H9 (cell line): ENCODE data around the gene MADCAM1. TPM values are rescaled to one million over a fixed set of nuclear protein-coding genes. Genes with fewer than 3 reads are reported as not detected.

ENCODE experiments used
- DNase-seq: peaks from one replicate; pipeline ENCODE4 v3.0.0-alpha.2; 2017
- H2AFZ ChIP-seq: one replicate; pipeline ENCODE4 v1.6.1; 2013; ENCODE audit warnings: mild to moderate bottlenecking, low read length, control low read depth, moderate library complexity
- H2AK5ac ChIP-seq: 2 replicates; pipeline ENCODE4 v1.6.1; 2013; ENCODE audit warnings: low read length, control low read depth, mixed read lengths; ENCODE audit not compliant: insufficient read length
- H2BK120ac ChIP-seq: one replicate; pipeline ENCODE4 v1.6.1; 2013; ENCODE audit warnings: low read depth, mild to moderate bottlenecking, low read length, control low read depth, inconsistent platforms; ENCODE audit not compliant: poor library complexity, severe bottlenecking
- H2BK12ac ChIP-seq: 2 replicates; pipeline ENCODE4 v1.6.1; 2013; ENCODE audit warnings: low read length, control low read depth, mixed read lengths, low read depth; ENCODE audit not compliant: insufficient read length
- H2BK15ac ChIP-seq: 2 replicates; pipeline ENCODE4 v1.6.1; 2013; ENCODE audit warnings: low read depth, low read length, control low read depth
- H2BK20ac ChIP-seq: one replicate; pipeline ENCODE4 v1.6.1; 2013; ENCODE audit warnings: low read depth, mild to moderate bottlenecking, low read length, control low read depth, inconsistent platforms; ENCODE audit not compliant: poor library complexity, severe bottlenecking
- H2BK5ac ChIP-seq: 2 replicates; pipeline ENCODE4 v1.6.1; 2013; ENCODE audit warnings: low read length, control low read depth, mixed read lengths; ENCODE audit not compliant: insufficient read length
- H3K14ac ChIP-seq: 2 replicates; pipeline ENCODE4 v1.6.1; 2013; ENCODE audit warnings: low read length, control low read depth; ENCODE audit not compliant: insufficient read depth
- H3K18ac ChIP-seq: 2 replicates; pipeline ENCODE4 v1.6.1; 2013; ENCODE audit warnings: low read depth, mild to moderate bottlenecking, mixed read lengths, low read length, control low read depth; ENCODE audit not compliant: insufficient read length
- H3K23ac ChIP-seq: 2 replicates; pipeline ENCODE4 v1.6.1; 2013; ENCODE audit warnings: low read length, control low read depth, mixed read lengths, low read depth; ENCODE audit not compliant: insufficient read length
- H3K23me2 ChIP-seq: 2 replicates; pipeline ENCODE4 v1.6.1; 2013; ENCODE audit warnings: low read depth, mild to moderate bottlenecking, mixed read lengths, low read length, control low read depth; ENCODE audit not compliant: insufficient read length, poor library complexity, severe bottlenecking
- H3K27ac ChIP-seq: 2 replicates; pipeline ENCODE4 v1.5.1; 2013; ENCODE audit warnings: low read length, control low read depth, mixed read lengths, low read depth; ENCODE audit not compliant: insufficient read length
- H3K27me3 ChIP-seq: 2 replicates; pipeline ENCODE4 v1.6.1; 2013; ENCODE audit warnings: low read length, control low read depth, inconsistent platforms; ENCODE audit not compliant: insufficient read depth
- H3K4ac ChIP-seq: 2 replicates; pipeline ENCODE4 v1.6.1; 2013; ENCODE audit warnings: low read depth, mild to moderate bottlenecking, control low read depth, inconsistent platforms, low read length, moderate library complexity
- H3K4me1 ChIP-seq: 2 replicates; pipeline ENCODE4 v1.6.1; 2013; ENCODE audit warnings: low read length, control low read depth, inconsistent platforms; ENCODE audit not compliant: insufficient read depth
- H3K4me2 ChIP-seq: 2 replicates; pipeline ENCODE4 v1.6.1; 2013; ENCODE audit warnings: low read length, control low read depth, mixed read lengths; ENCODE audit not compliant: insufficient read length, insufficient read depth
- H3K56ac ChIP-seq: 2 replicates; pipeline ENCODE4 v1.6.1; 2013; ENCODE audit warnings: low read depth, mild to moderate bottlenecking, mixed read lengths, low read length, control low read depth; ENCODE audit not compliant: insufficient read length
- H3K79me1 ChIP-seq: 2 replicates; pipeline ENCODE4 v1.6.1; 2013; ENCODE audit warnings: low read depth, mild to moderate bottlenecking, moderate library complexity, low read length, control low read depth, inconsistent platforms; ENCODE audit not compliant: insufficient read depth, poor library complexity, severe bottlenecking
- H3K79me2 ChIP-seq: 2 replicates; pipeline ENCODE4 v1.6.1; 2013; ENCODE audit warnings: low read length, control low read depth, inconsistent platforms; ENCODE audit not compliant: insufficient read depth
- H3K9ac ChIP-seq: 2 replicates; pipeline ENCODE4 v1.6.1; 2013; ENCODE audit warnings: low read length, control low read depth, mixed read lengths; ENCODE audit not compliant: insufficient read length; ENCODE audit errors: extremely low read depth
- H3K9me3 ChIP-seq: one replicate; pipeline ENCODE4 v1.6.1; 2013; ENCODE audit warnings: low read depth, low read length, inconsistent platforms; ENCODE audit not compliant: control insufficient read depth
- H3T11ph ChIP-seq: one replicate; pipeline ENCODE4 v1.6.1; 2013; ENCODE audit warnings: mild to moderate bottlenecking, low read length, control low read depth, inconsistent platforms
- H4K20me1 ChIP-seq: one replicate; pipeline ENCODE4 v1.6.1; 2013; ENCODE audit not compliant: control insufficient read depth, insufficient read length, insufficient read depth
- H4K5ac ChIP-seq: 2 replicates; pipeline ENCODE4 v1.6.1; 2013; ENCODE audit warnings: low read depth, mild to moderate bottlenecking, mixed read lengths, low read length, control low read depth; ENCODE audit not compliant: insufficient read length
- H4K8ac ChIP-seq: replicated peaks from 2 replicates; pipeline ENCODE4 v1.6.1; 2013; ENCODE audit warnings: low read length, control low read depth, mixed read lengths, low read depth; ENCODE audit not compliant: insufficient read length
- H4K91ac ChIP-seq: 2 replicates; pipeline ENCODE4 v1.6.1; 2013; ENCODE audit warnings: low read depth, mild to moderate bottlenecking, moderate library complexity, mixed read lengths, low read length, control low read depth; ENCODE audit not compliant: insufficient read length
- H3K27ac Mint-ChIP-seq, 3 experiments: 2 replicates in 2 of 3; 3 replicates in 1 of 3; pipeline ENCODE4 v1.8.0; 2020 to 2021; ENCODE audit warnings: mixed read lengths in 3 of 3, mild to moderate bottlenecking in 1 of 3, moderate library complexity in 1 of 3
- H3K27me3 Mint-ChIP-seq: 2 replicates; pipeline ENCODE4 v1.8.0; 2021; ENCODE audit warnings: low read depth, mild to moderate bottlenecking, moderate library complexity, mixed read lengths
- H3K36me3 Mint-ChIP-seq, 3 experiments: 2 replicates in 2 of 3; 3 replicates in 1 of 3; pipeline ENCODE4 v1.8.0; 2020 to 2021; ENCODE audit warnings: low read depth in 3 of 3, mixed read lengths in 3 of 3; ENCODE audit not compliant: insufficient read depth in 1 of 3
- H3K4me1 Mint-ChIP-seq, 2 experiments: 2 replicates each; pipeline ENCODE4 v1.8.0; 2020; ENCODE audit warnings: mixed read lengths in 2 of 2
- H3K4me3 Mint-ChIP-seq, 2 experiments: 2 replicates in 1 of 2; 3 replicates in 1 of 2; pipeline ENCODE4 v1.8.0; 2020 to 2021; ENCODE audit warnings: mild to moderate bottlenecking in 2 of 2, mixed read lengths in 2 of 2, moderate library complexity in 1 of 2
- H3K9me3 Mint-ChIP-seq, 2 experiments: 2 replicates in 1 of 2; 3 replicates in 1 of 2; pipeline ENCODE4 v1.8.0; 2020; ENCODE audit warnings: mild to moderate bottlenecking in 2 of 2, mixed read lengths in 2 of 2, moderate library complexity in 1 of 2
- CTCF ChIP-seq: fragments of 200-600 bp; sonication (generic); conservative IDR thresholded peaks from 3 replicates; pipeline ENCODE4 v1.8.0; 2021; ENCODE audit warnings: antibody characterized with exemption, mild to moderate bottlenecking
- WGBS: extraction: QIAGEN DNeasy Blood & Tissue Kit; methylation state at CpG from one replicate; pipeline ENCODE4 v1.1.7; 2013; ENCODE audit warnings: missing lambda C conversion rate, low lambda C conversion rate, mixed read lengths; ENCODE audit not compliant: insufficient read length; ENCODE audit errors: extremely low coverage; 5-methylcytosine and 5-hydroxymethylcytosine counted together
- total RNA-seq: library from RNA; stranded (reverse); gene quantifications from 2 replicates; pipeline ENCODE4 v1.2.1, GENCODE V29; 2021

The MADCAM1 gene
- total RNA-seq, 1 experiment from 2014 or later: 1.2 TPM

DNA sequence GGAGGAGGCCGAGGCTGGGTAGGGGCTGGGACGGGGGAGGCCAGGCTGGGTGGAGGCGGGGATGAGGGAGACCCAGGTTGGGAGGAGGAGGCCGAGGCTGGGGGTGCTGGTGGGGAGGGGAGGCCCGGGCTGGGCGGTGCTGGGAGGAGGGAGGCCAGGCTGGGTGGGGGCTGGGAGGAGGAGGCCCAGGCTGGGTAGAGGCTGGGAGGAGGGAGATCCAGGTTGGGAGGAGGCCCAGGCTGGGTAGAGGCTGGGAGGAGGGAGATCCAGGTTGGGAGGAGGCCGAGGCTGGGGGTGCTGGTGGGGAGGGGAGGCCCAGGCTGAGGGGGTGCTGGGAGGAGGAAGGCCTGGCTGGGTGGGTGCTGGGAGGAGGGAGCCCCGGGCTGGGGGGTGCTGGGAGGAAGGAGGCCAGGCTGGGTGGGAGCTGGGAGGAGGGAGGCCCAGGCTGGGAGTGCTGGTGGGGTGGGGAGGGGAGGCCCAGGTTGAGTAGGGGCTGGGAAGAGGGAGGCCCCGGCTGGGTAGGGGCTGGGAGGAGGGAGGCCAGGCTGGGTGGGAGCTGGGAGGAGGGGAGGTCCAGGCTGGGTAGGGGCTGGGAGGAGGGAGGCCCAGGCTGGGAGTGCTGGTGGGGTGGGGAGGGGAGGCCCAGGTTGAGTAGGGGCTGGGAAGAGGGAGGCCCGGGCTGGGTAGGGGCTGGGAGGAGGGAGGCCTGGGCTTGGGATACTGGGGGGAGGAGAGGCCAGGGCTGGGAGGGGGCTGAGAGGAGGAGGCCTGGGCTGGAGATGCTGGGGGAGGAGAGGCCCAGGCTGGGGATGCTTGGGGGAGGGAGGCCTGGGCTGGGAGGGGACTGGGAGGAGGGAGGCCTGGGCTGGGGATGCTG, 21.7 kb downstream of the MADCAM1 start:
- no peak for DNase-seq
- Histone ChIP-seq H3K14ac (no peak overlapping the region), H3K27me3 (no peaks in the 10 kb centered on the region), H3K79me2 (no peaks in the 10 kb centered on the region), H3K23ac (no peak overlapping the region), H2BK12ac (no peak overlapping the region), H3K56ac (no peak overlapping the region), H2AK5ac (no peak overlapping the region), H4K91ac (no peak overlapping the region), H4K20me1 (peaks cover 3% of the 10 kb centered on the region), H2BK20ac (no peak overlapping the region), H3K9ac (no peak overlapping the region), H3K4me1 (no peaks in the 10 kb centered on the region), H3K23me2 (peaks cover 5% of the 10 kb centered on the region), H4K8ac (no peak overlapping the region), H3K79me1 (no peaks in the 10 kb centered on the region), H4K5ac (no peak overlapping the region), H3K27ac (no peak overlapping the region), H3K4me2 (no peak overlapping the region), H2AFZ (no peak overlapping the region), H3K4ac (no peak overlapping the region), H2BK15ac (no peak overlapping the region), H2BK120ac (no peak overlapping the region), H2BK5ac (no peak overlapping the region), H3K18ac (no peak overlapping the region), H3T11ph (no peak overlapping the region), H3K9me3 (no peaks in the 10 kb centered on the region)
- no peaks in the 10 kb centered on the region; a peak in 1 of 5 replicates for H3K9me3 Mint-ChIP-seq
- H3K4me3 Mint-ChIP-seq: no peak overlapping the region; a peak in 1 of 5 replicates
- H3K27ac Mint-ChIP-seq: no peak overlapping the region
- H3K36me3 Mint-ChIP-seq: peaks cover 3 to 20% (median 3%) of the 10 kb centered on the region in 3 experiments; a peak in 5 of 7 replicates
- WGBS: no CpG with 5 or more reads among the region's 10 CpGs
- peaks cover 33% of the 10 kb centered on the region for H3K27me3 Mint-ChIP-seq
- TF ChIP-seq CTCF: no peak
- peaks cover 2 to 6% of the 10 kb centered on the region in 2 experiments; a peak in 2 of 4 replicates for H3K4me1 Mint-ChIP-seq
